HepG2 (cell line): ENCODE results near the gene IGFALS. TPM values are rescaled to one million over a fixed set of nuclear protein-coding genes. Genes with fewer than 3 reads are reported as not detected.

Experiments used
- ATAC-seq: fragments of 200-7000 bp; cut with Tn5 transposase; 3 replicates; pipeline ENCODE4 v1.9.1; 2020; ENCODE audit warnings: mild to moderate bottlenecking, moderate library complexity
- BruUV-seq: library from RNA; stranded (reverse); fragments of 400-500 nt; replicated peaks from 2 replicates; lab custom pipeline; 2021; lab: Mats Ljungman, UMichigan
- CTCF ChIA-PET: fragments of 300-600 bp; formaldehyde crosslinking; extraction: SDS; loops from one replicate; lab custom pipeline; 2021; ENCODE audit warnings: low total read pairs, inconsistent platforms, low intra/inter-chr PET ratio; lab: Yijun Ruan, JAX
- POLR2A ChIA-PET: fragments of 350-600 bp; sonication (Branson Sonifier 250); formaldehyde crosslinking; loops from one replicate; lab custom pipeline; 2020; ENCODE audit warnings: antibody characterized with exemption, inconsistent platforms; lab: Yijun Ruan, JAX
- DNase-seq: peaks from one replicate; pipeline ENCODE4 v3.0.0-alpha.2; 2015; ENCODE audit warnings: low spot score
- FAIRE-seq: peaks from 3 replicates; lab custom pipeline; 2011; peaks lifted over from hg19 to GRCh38; lab: Jason Lieb, UNC
- H2AFZ ChIP-seq: one replicate; pipeline ENCODE4 v1.6.1; 2011; ENCODE audit warnings: low read length, inconsistent platforms
- H3K27ac ChIP-seq: fragments of 300-600 bp; 3 replicates; pipeline ENCODE4 v1.8.0; 2011; ENCODE audit warnings: mixed run types, mild to moderate bottlenecking, mixed read lengths, low read length, inconsistent platforms; ENCODE audit not compliant: insufficient read depth; ENCODE audit errors: extremely low read length
- H3K27me3 ChIP-seq, 2 experiments: fragments of 200-600 bp in 1 of 2; 2 replicates in 1 of 2; 3 replicates in 1 of 2; pipeline versions ENCODE4 v1.6.0 to v1.8.0; 2011; ENCODE audit warnings: low read length in 2 of 2, mild to moderate bottlenecking in 2 of 2, moderate library complexity in 2 of 2, inconsistent platforms in 1 of 2; ENCODE audit not compliant: insufficient read depth in 2 of 2, control insufficient read depth in 1 of 2
- H3K36me3 ChIP-seq, 2 experiments: fragments of 200-600 bp in 1 of 2; replicated peaks in 1 of 2; 2 replicates in 1 of 2; 3 replicates in 1 of 2; pipeline versions ENCODE4 v1.5.1 to v1.8.0; 2011; ENCODE audit warnings: low read length in 2 of 2, inconsistent platforms in 1 of 2; ENCODE audit not compliant: insufficient read depth in 2 of 2, control insufficient read depth in 1 of 2
- H3K4me1 ChIP-seq: 2 replicates; pipeline ENCODE4 v1.5.1; 2012; ENCODE audit warnings: low read length, inconsistent platforms; ENCODE audit not compliant: insufficient read depth
- H3K4me2 ChIP-seq: 2 replicates; pipeline ENCODE4 v1.6.0; 2011; ENCODE audit warnings: low read depth, low read length, inconsistent platforms
- H3K4me3 ChIP-seq, 3 experiments: fragments of 200-600 bp in 1 of 3; sonication (generic), shearing (Covaris generic) in 1 of 3; replicated peaks in 1 of 3; 2 replicates each; pipeline ENCODE4 v1.5.1; 2011 to 2016; ENCODE audit warnings: low read length in 3 of 3, inconsistent platforms in 2 of 3, low read depth in 2 of 3, mild to moderate bottlenecking in 2 of 3, control low read depth in 1 of 3, mixed read lengths in 1 of 3; ENCODE audit not compliant: insufficient read depth in 1 of 3
- H3K79me2 ChIP-seq: one replicate; pipeline ENCODE4 v1.6.1; 2011; ENCODE audit warnings: low read length, inconsistent platforms; ENCODE audit not compliant: insufficient read depth
- H3K9ac ChIP-seq: 2 replicates; pipeline ENCODE4 v1.6.0; 2011; ENCODE audit warnings: mild to moderate bottlenecking, low read depth, low read length, inconsistent platforms; ENCODE audit not compliant: insufficient read depth
- H3K9me3 ChIP-seq: 2 replicates; pipeline ENCODE4 v1.5.1; 2012; ENCODE audit warnings: mild to moderate bottlenecking, low read length
- H4K20me1 ChIP-seq: 2 replicates; pipeline ENCODE4 v1.6.0; 2011; ENCODE audit warnings: inconsistent platforms, mild to moderate bottlenecking, low read length, moderate library complexity; ENCODE audit not compliant: insufficient read depth
- ARID2 ChIP-seq: sonication (generic); formaldehyde crosslinking; IDR thresholded peaks from 2 replicates; pipeline ENCODE4 v1.8.1; 2022; ENCODE audit warnings: mild to moderate bottlenecking, missing genetic modification reagents, borderline replicate concordance
- DPF2 ChIP-seq: sonication (generic); formaldehyde crosslinking; IDR thresholded peaks from 2 replicates; pipeline ENCODE4 v1.4.0; 2020; ENCODE audit warnings: mild to moderate bottlenecking, low read depth, missing genetic modification reagents, borderline replicate concordance
- GLMP ChIP-seq: sonication (generic); formaldehyde crosslinking; IDR thresholded peaks from 2 replicates; pipeline ENCODE4 v1.9.0; 2021; ENCODE audit warnings: missing genetic modification reagents, mild to moderate bottlenecking, borderline replicate concordance
- HNRNPLL ChIP-seq: fragments of 200-400 bp; formaldehyde crosslinking; IDR thresholded peaks from 2 replicates; pipeline ENCODE4 v1.6.1; 2017; ENCODE audit warnings: mild to moderate bottlenecking, low read depth, low read length; ENCODE audit not compliant: poor library complexity, severe bottlenecking
- MED1 ChIP-seq: sonication (generic); formaldehyde crosslinking; IDR thresholded peaks from 2 replicates; pipeline ENCODE4 v1.4.0; 2020; ENCODE audit warnings: missing genetic modification reagents
- MTF2 ChIP-seq: sonication (generic); formaldehyde crosslinking; IDR thresholded peaks from 2 replicates; pipeline ENCODE4 v1.5.0; 2020; ENCODE audit warnings: missing genetic modification reagents, borderline replicate concordance
- MXD1 ChIP-seq: sonication (generic); formaldehyde crosslinking; IDR thresholded peaks from 2 replicates; pipeline ENCODE4 v1.4.0; 2020; ENCODE audit warnings: mild to moderate bottlenecking, missing genetic modification reagents
- MXI1 ChIP-seq: IDR thresholded peaks from 3 replicates; pipeline ENCODE4 v1.6.1; 2012; ENCODE audit warnings: low read depth, low read length, inconsistent platforms, borderline replicate concordance
- PAWR ChIP-seq: sonication (generic); formaldehyde crosslinking; IDR thresholded peaks from 2 replicates; pipeline ENCODE4 v1.4.0; 2020; ENCODE audit warnings: missing genetic modification reagents, mild to moderate bottlenecking, borderline replicate concordance
- SMC3 ChIP-seq: IDR thresholded peaks from 2 replicates; pipeline ENCODE4 v1.6.1; 2011; ENCODE audit warnings: low read length, improper control_type of control experiment
- SNAI1 ChIP-seq: sonication (generic); formaldehyde crosslinking; IDR thresholded peaks from 2 replicates; pipeline ENCODE4 v1.5.0; 2020; ENCODE audit warnings: mild to moderate bottlenecking, missing genetic modification reagents, borderline replicate concordance
- SPEN ChIP-seq: sonication (generic); formaldehyde crosslinking; IDR thresholded peaks from 2 replicates; pipeline ENCODE4 v1.5.1; 2020; ENCODE audit warnings: low read depth, mild to moderate bottlenecking, missing genetic modification reagents
- TAF1 ChIP-seq: sonication (generic); formaldehyde crosslinking; IDR thresholded peaks from 2 replicates; pipeline ENCODE4 v1.4.0; 2020; ENCODE audit warnings: missing genetic modification reagents
- ZBTB39 ChIP-seq: sonication (generic); formaldehyde crosslinking; IDR thresholded peaks from 2 replicates; pipeline ENCODE4 v1.5.0; 2020; ENCODE audit warnings: missing genetic modification reagents
- ZFY ChIP-seq: sonication (generic); formaldehyde crosslinking; IDR thresholded peaks from 2 replicates; pipeline ENCODE4 v1.4.0; 2020; ENCODE audit warnings: missing genetic modification reagents
- ZKSCAN1 ChIP-seq: fragments of 150-350 bp; IDR thresholded peaks from 2 replicates; pipeline ENCODE4 v1.6.1; 2014; ENCODE audit warnings: low read length
- ZNF101 ChIP-seq: sonication (generic); formaldehyde crosslinking; IDR thresholded peaks from 2 replicates; pipeline ENCODE4 v1.4.0; 2020; ENCODE audit warnings: mild to moderate bottlenecking, low read depth, missing genetic modification reagents, borderline replicate concordance
- ZNF160 ChIP-seq: sonication (generic); formaldehyde crosslinking; IDR thresholded peaks from 2 replicates; pipeline ENCODE4 v1.8.0; 2022; ENCODE audit warnings: mild to moderate bottlenecking, inconsistent platforms, missing genetic modification reagents
- ZNF235 ChIP-seq: sonication (generic); formaldehyde crosslinking; IDR thresholded peaks from 2 replicates; pipeline ENCODE4 v1.8.1; 2023; ENCODE audit warnings: mild to moderate bottlenecking, missing genetic modification reagents, borderline replicate concordance
- ZNF724P ChIP-seq: sonication (generic); formaldehyde crosslinking; IDR thresholded peaks from 2 replicates; pipeline ENCODE4 v1.8.0; 2022; ENCODE audit warnings: missing genetic modification reagents, borderline replicate concordance
- ZSCAN31 ChIP-seq: sonication (generic); formaldehyde crosslinking; IDR thresholded peaks from 2 replicates; pipeline ENCODE4 v1.5.0; 2020; ENCODE audit warnings: low read depth, mild to moderate bottlenecking, missing genetic modification reagents
- WGBS: methylation state at CpG from one replicate; pipeline ENCODE4 v1.1.6; 2017; ENCODE audit warnings: low lambda C conversion rate; 5-methylcytosine and 5-hydroxymethylcytosine counted together
- in situ Hi-C: cut with HindIII; loops from 2 replicates; pipeline ENCODE4 v1.10.0; 2017; ENCODE audit warnings: low pct_unique_long_range_greater_than_20kb; ENCODE audit not compliant: extremely low pct_ligation_motif_present
- intact Hi-C: fragments of 100-400 bp; cut with micrococcal nuclease; formaldehyde crosslinking; loops from one replicate; pipeline ENCODE4 v1.10.0; 2022; ENCODE audit not compliant: unreplicated experiment
- polyA plus RNA-seq, 8 experiments: library from polyadenylated mRNA; depleted of rRNA in 3 of 8; stranded (reverse) in 7 of 8; unstranded in 1 of 8; fragments of >200 nt; fragmentation: Illumina TruSeq in 4 of 8; extraction: Trizol in 4 of 8; gene quantifications; 2 replicates each; pipeline versions ENCODE4 v1.2.1 to v1.2.3, GENCODE V29; 2011 to 2016; ENCODE audit warnings: low read depth in 4 of 8, missing spikeins in 1 of 8, mixed read lengths in 1 of 8; ENCODE audit not compliant: insufficient read depth in 1 of 8
- total RNA-seq, 5 experiments: library from RNA; depleted of rRNA; stranded (reverse); fragments of >200 nt; fragmentation: Illumina TruSeq; extraction: Trizol; gene quantifications; 2 replicates each; pipeline ENCODE4 v1.2.3, GENCODE V29; 2016; ENCODE audit warnings: low read depth in 1 of 5
- TF ChIP-seq, protein P1 (sequence below): IDR thresholded peaks from 2 replicates; pipeline ENCODE4 v1.6.1; 2016; ENCODE audit warnings: mild to moderate bottlenecking, missing biosample characterization, missing genetic modification reagents

The IGFALS gene
- total and polyA plus RNA-seq, 2 of the 13 experiments (the other 11 are each of a cell fraction or from before 2014, with no cell fraction given): 0.34 to 2.4 TPM

DNA sequence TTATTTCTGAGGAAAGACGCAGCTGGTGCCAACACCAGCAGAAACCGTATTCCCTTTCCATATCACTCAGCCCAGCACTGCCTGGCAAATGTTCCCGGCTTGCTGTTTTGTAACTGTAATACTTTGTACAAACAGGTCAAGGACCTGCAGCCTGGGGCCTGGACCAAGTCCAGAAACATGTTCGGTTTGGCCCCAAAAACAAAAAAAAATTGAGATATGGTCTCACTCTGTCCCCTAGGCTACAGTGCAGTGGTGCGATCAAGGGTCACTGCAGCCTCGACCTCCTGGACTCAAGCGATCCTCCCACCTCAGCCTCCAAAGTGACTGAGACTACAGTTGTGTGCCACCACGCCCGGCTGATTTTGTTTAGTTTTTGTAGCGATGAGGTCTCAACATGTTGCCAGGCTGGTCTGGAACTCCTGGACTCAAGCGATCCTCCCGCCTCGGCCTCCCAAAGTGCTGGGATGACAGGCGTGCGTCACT lies 31.9 kb upstream of the IGFALS start:
- Histone ChIP-seq H4K20me1 (peaks cover 5% of the 10 kb centered on the region; the same call in 1 of the 2 replicates), H3K4me1 (peaks cover 39% of the 10 kb centered on the region), H2AFZ (no peak overlapping the region), H3K9me3 (no peaks in the 10 kb centered on the region), H3K36me3 (peaks cover 11 to 23% of the 10 kb centered on the region in 2 experiments; a peak in 4 of 5 replicates), H3K27ac (peak overlapping the region; percentile 73), H3K79me2 (peaks cover 49% of the 10 kb centered on the region), H3K4me3 (peak overlapping the region; percentile 53 to 92 (median 72)), H3K9ac (peak overlapping the region; percentile 71), H3K4me2 (peak overlapping the region; percentile 81), H3K27me3 (no peaks in the 10 kb centered on the region; a peak in 1 of 5 replicates)
- 0% methylated on average over 14 of the region's 15 CpGs for WGBS
- FAIRE-seq: peak; percentile 92
- DNase-seq: peak; percentile 64
- ATAC-seq: peak; percentile 29
- ChIA-PET POLR2A (interaction anchor here (1.0 to 5.7 kb wide), 10 partner anchors 8 to 139 kb away, joined by 3 to 49 read pairs (median 8); partner anchors contain the start of genes EME2, IGFALS, MRPS34 and NUBP2), CTCF (no interaction called here)
- intact Hi-C loops (loop anchor here (5.0 kb wide), 1 partner anchor 43 kb away; the partner anchor contains the start of genes NUBP2 and SPSB3), in situ Hi-C loops (no loop called here)
- TSS peak; percentile 51 for BruUV-seq
- TF ChIP-seq ZFY (no peak), ZNF160 (CRISPR knock-in tag) (no peak), DPF2 (CRISPR knock-in tag) (peak; percentile 34; the same call in 1 of the 2 replicates), HNRNPLL (no peak), PAWR (CRISPR knock-in tag) (no peak), ZNF235 (CRISPR knock-in tag) (no peak), MXD1 (CRISPR knock-in tag) (no peak), MTF2 (CRISPR knock-in tag) (no peak), ZNF101 (CRISPR knock-in tag) (no peak), GLMP (CRISPR knock-in tag) (no peak), SMC3 (no peak), ARID2 (CRISPR knock-in tag) (no peak), SNAI1 (CRISPR knock-in tag) (no peak), TAF1 (CRISPR knock-in tag) (no peak), ZSCAN31 (CRISPR knock-in tag) (no peak), MXI1 (no peak), MED1 (CRISPR knock-in tag) (peak; percentile 59; the same call in 1 of the 2 replicates), ZBTB39 (no peak), ZKSCAN1 (no peak), SPEN (0 out of 2 replicates have a peak, but pooled peaks have one; percentile 29), ZNF724P (CRISPR knock-in tag) (no peak)
- TF ChIP-seq, protein P1, sequence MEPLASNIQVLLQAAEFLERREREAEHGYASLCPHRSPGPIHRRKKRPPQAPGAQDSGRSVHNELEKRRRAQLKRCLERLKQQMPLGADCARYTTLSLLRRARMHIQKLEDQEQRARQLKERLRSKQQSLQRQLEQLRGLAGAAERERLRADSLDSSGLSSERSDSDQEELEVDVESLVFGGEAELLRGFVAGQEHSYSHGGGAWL (CRISPR knock-in tag): no peak
